K562 (cell line): ENCODE measurements around the gene POU3F1. TPM values are rescaled to one million over a fixed set of nuclear protein-coding genes. Genes with fewer than 3 reads are reported as not detected.

Experiments
- E2F4 ChIP-seq: sonication (generic); formaldehyde crosslinking; IDR thresholded peaks from 2 replicates; pipeline ENCODE4 v1.8.0; 2022; ENCODE audit warnings: mild to moderate bottlenecking, low read depth, missing genetic modification reagents
- FOXJ3 ChIP-seq: sonication (generic); formaldehyde crosslinking; IDR thresholded peaks from 2 replicates; pipeline ENCODE4 v1.4.0; 2020; ENCODE audit warnings: mild to moderate bottlenecking, missing genetic modification reagents
- JUN ChIP-seq, 2 experiments: sonication (generic) in 1 of 2; formaldehyde crosslinking in 1 of 2; IDR thresholded peaks; 2 replicates each; pipeline versions ENCODE4 v1.6.1 to v1.8.0; 2012 to 2022; ENCODE audit warnings: borderline replicate concordance in 2 of 2, mild to moderate bottlenecking in 2 of 2, improper control_type of control experiment in 1 of 2, low read depth in 1 of 2, low read length in 1 of 2, missing genetic modification reagents in 1 of 2
- KDM5B ChIP-seq: fragments of 200-600 bp; sonication (generic); IDR thresholded peaks from 2 replicates; pipeline ENCODE4 v1.6.1; 2012; ENCODE audit warnings: low read depth, mild to moderate bottlenecking, moderate library complexity, low read length, control low read depth, inconsistent platforms; ENCODE audit not compliant: insufficient replicate concordance
- MLLT1 ChIP-seq, 2 experiments: fragments of 450-650 bp; IDR thresholded peaks; 2 replicates each; pipeline ENCODE4 v1.6.1; 2016
- NBN ChIP-seq: fragments of 450-650 bp; IDR thresholded peaks from 2 replicates; pipeline ENCODE4 v1.6.1; 2016; ENCODE audit warnings: low read depth, mild to moderate bottlenecking
- NFRKB ChIP-seq: fragments of 450-650 bp; IDR thresholded peaks from 2 replicates; pipeline ENCODE4 v1.6.1; 2016; ENCODE audit warnings: low read depth
- OTX1 ChIP-seq: fragments of 450-650 bp; formaldehyde crosslinking; IDR thresholded peaks from 2 replicates; pipeline ENCODE4 v1.4.0; 2022; ENCODE audit warnings: mild to moderate bottlenecking
- RBBP5 ChIP-seq: fragments of 200-600 bp; sonication (generic); IDR thresholded peaks from 2 replicates; pipeline ENCODE4 v1.6.1; 2012; ENCODE audit warnings: borderline replicate concordance, mild to moderate bottlenecking, low read length, control low read depth, inconsistent platforms; ENCODE audit not compliant: insufficient read depth, poor library complexity, severe bottlenecking
- RBFOX2 ChIP-seq: fragments of 200-400 bp; formaldehyde crosslinking; IDR thresholded peaks from 2 replicates; pipeline ENCODE4 v1.6.1; 2017; ENCODE audit warnings: low read depth, mild to moderate bottlenecking, low read length, moderate library complexity
- RNF219 ChIP-seq: fragments of 250-450 bp; sonication (Bioruptor Pico); IDR thresholded peaks from 2 replicates; pipeline ENCODE4 v1.5.0; 2022; ENCODE audit warnings: mild to moderate bottlenecking
- STAG1 ChIP-seq: sonication (generic); formaldehyde crosslinking; IDR thresholded peaks from 2 replicates; pipeline ENCODE4 v1.5.0; 2020; ENCODE audit warnings: missing genetic modification reagents, borderline replicate concordance
- TOE1 ChIP-seq, 2 experiments: fragments of 450-650 bp in 1 of 2; sonication (generic) in 1 of 2; formaldehyde crosslinking in 1 of 2; IDR thresholded peaks; 2 replicates each; pipeline versions ENCODE4 v1.7.1 to v1.8.0; 2016 to 2022; ENCODE audit warnings: borderline replicate concordance in 2 of 2, mild to moderate bottlenecking in 2 of 2, antibody characterized with exemption in 1 of 2, inconsistent platforms in 1 of 2, low read depth in 1 of 2, missing genetic modification reagents in 1 of 2, moderate library complexity in 1 of 2
- UBTF ChIP-seq, 2 experiments: IDR thresholded peaks; 2 replicates each; pipeline ENCODE4 v1.6.1; 2012; ENCODE audit warnings: improper control_type of control experiment in 2 of 2, low read depth in 2 of 2, low read length in 2 of 2, borderline replicate concordance in 1 of 2
- ZBTB7A ChIP-seq: IDR thresholded peaks from 2 replicates; pipeline ENCODE4 v1.6.1; 2011; ENCODE audit warnings: low read depth, mild to moderate bottlenecking, low read length, moderate library complexity, borderline replicate concordance; ENCODE audit not compliant: control insufficient read depth
- ZNF133 ChIP-seq: fragments of 250-450 bp; sonication (Bioruptor Pico); IDR thresholded peaks from 2 replicates; pipeline ENCODE4 v1.4.0; 2020; ENCODE audit warnings: mild to moderate bottlenecking
- ZNF41 ChIP-seq: fragments of 250-450 bp; sonication (Bioruptor Pico); conservative IDR thresholded peaks from 2 replicates; pipeline ENCODE4 v1.4.0; 2020; ENCODE audit warnings: mild to moderate bottlenecking
- polyA plus RNA-seq, 8 experiments: library from polyadenylated mRNA; depleted of rRNA in 4 of 8; stranded (reverse) in 5 of 8; unstranded in 3 of 8; fragments of >200 nt; fragmentation: Nextera tagmentation in 2 of 8; fragmentation: Illumina TruSeq in 1 of 8; extraction: Ambion mirVana in 2 of 8; extraction: Trizol in 1 of 8; gene quantifications; 2 replicates each; pipeline versions ENCODE4 v1.2.1 to v1.2.3, GENCODE V29; 2011 to 2014; ENCODE audit warnings: inconsistent platforms in 1 of 8, missing spikeins in 1 of 8
- total RNA-seq, 7 experiments: library from RNA; depleted of rRNA in 6 of 7; stranded (reverse); fragments of >200 nt in 6 of 7; fragmentation: Illumina TruSeq in 2 of 7; extraction: Trizol in 2 of 7; gene quantifications; 2 replicates each; pipeline versions ENCODE4 v1.2.1 to v1.2.3, GENCODE V29; 2011 to 2021; ENCODE audit warnings: low replicate concordance in 1 of 7

Gene POU3F1
- total and polyA plus RNA-seq, 9 of the 15 experiments (the other 6 are each of a cell fraction or from before 2014, with no cell fraction given), result 0.09 TPM; not detected in 8

- TF ChIP-seq UBTF (IDR thresholded peaks at IDR 0.05; ENCODE audit: borderline replicate concordance in 1 of 2, low read depth in 2 of 2, low read length in 2 of 2) (0 out of 4 replicates have a peak, but pooled peaks of 1 of the 2 experiments have one; percentile 33), RBBP5 (peak; percentile 26), ZNF133 (CRISPR knock-in tag) (0 out of 2 replicates have a peak, but pooled peaks have one; percentile 0), ZBTB7A (peak; percentile 55), NBN (no peak), RBFOX2 (peak; percentile 77), RNF219 (CRISPR knock-in tag) (no peak), ZNF41 (CRISPR knock-in tag) (no peak), TOE1 (IDR thresholded peaks at IDR 0.05; ENCODE audit: borderline replicate concordance) (no peak), TOE1 (CRISPR knock-in tag; IDR thresholded peaks at IDR 0.05; ENCODE audit: borderline replicate concordance, low read depth) (0 out of 2 replicates have a peak, but pooled peaks have one; percentile 64), STAG1 (CRISPR knock-in tag) (0 out of 2 replicates have a peak, but pooled peaks have one; percentile 9), KDM5B (peak; percentile 21), E2F4 (CRISPR knock-in tag) (0 out of 2 replicates have a peak, but pooled peaks have one; percentile 43), MLLT1 (IDR thresholded peaks at IDR 0.05) (peak in 1 of 2 experiments; percentile 13; a peak in 1 of 4 replicates), NFRKB (0 out of 2 replicates have a peak, but pooled peaks have one; percentile 23), FOXJ3 (CRISPR knock-in tag) (no peak), JUN (IDR thresholded peaks at IDR 0.05; ENCODE audit: borderline replicate concordance, low read depth, low read length) (peak; percentile 93), JUN (CRISPR knock-in tag; IDR thresholded peaks at IDR 0.05; ENCODE audit: borderline replicate concordance) (no peak), OTX1 (CRISPR knock-in tag) (no peak)
These were observed 45.8 kb downstream of the POU3F1 start (continued) for GRCh38 chr1:38000529-38001455.
